Neural progenitor cell (in vitro differentiated cells): ENCODE measurements around the gene NAGK. TPM values are rescaled to one million over a fixed set of nuclear protein-coding genes. Genes with fewer than 3 reads are reported as not detected.

Experiments used
- DNase-seq: peaks from one replicate; pipeline ENCODE4 v3.0.0-alpha.2; 2016; ENCODE audit warnings: low spot score
- H2AFZ ChIP-seq: fragments of 200-600 bp; sonication (generic); replicated peaks from 2 replicates; pipeline ENCODE4 v1.6.1; 2016; ENCODE audit warnings: antibody characterized with exemption
- H3F3A ChIP-seq: fragments of 200-600 bp; sonication (generic); 2 replicates; pipeline ENCODE4 v1.6.1; 2016; ENCODE audit warnings: antibody characterized with exemption, low read depth
- H3K27ac ChIP-seq: fragments of 200-600 bp; sonication (generic); 2 replicates; pipeline ENCODE4 v1.5.1; 2016; ENCODE audit warnings: mild to moderate bottlenecking
- H3K27me3 ChIP-seq: fragments of 200-600 bp; sonication (generic); 2 replicates; pipeline ENCODE4 v1.6.1; 2016; ENCODE audit warnings: mild to moderate bottlenecking, moderate library complexity
- H3K36me3 ChIP-seq: fragments of 200-600 bp; sonication (generic); 2 replicates; pipeline ENCODE4 v1.5.1; 2016
- H3K4me1 ChIP-seq: fragments of 200-600 bp; sonication (generic); 2 replicates; pipeline ENCODE4 v1.6.1; 2016; ENCODE audit warnings: mixed run types
- H3K4me2 ChIP-seq: fragments of 200-600 bp; sonication (generic); 2 replicates; pipeline ENCODE4 v1.6.1; 2016
- H3K4me3 ChIP-seq: fragments of 200-600 bp; sonication (generic); 2 replicates; pipeline ENCODE4 v1.5.1; 2016
- H3K79me2 ChIP-seq: fragments of 200-600 bp; sonication (generic); 2 replicates; pipeline ENCODE4 v1.6.1; 2016; ENCODE audit warnings: low read depth
- H3K9ac ChIP-seq: fragments of 200-600 bp; sonication (generic); 2 replicates; pipeline ENCODE4 v1.6.1; 2016
- H3K9me3 ChIP-seq: fragments of 200-600 bp; sonication (generic); 2 replicates; pipeline ENCODE4 v1.5.1; 2016; ENCODE audit warnings: low read depth
- H4K20me1 ChIP-seq: fragments of 200-600 bp; sonication (generic); 2 replicates; pipeline ENCODE4 v1.6.1; 2016; ENCODE audit warnings: low read depth
- H3K27ac Mint-ChIP-seq: 3 replicates; pipeline ENCODE4 v1.8.0; 2021; ENCODE audit warnings: mixed read lengths
- H3K27me3 Mint-ChIP-seq: 2 replicates; pipeline ENCODE4 v1.8.0; 2022; ENCODE audit warnings: low read depth, mild to moderate bottlenecking, inconsistent platforms, moderate library complexity, mixed read lengths; ENCODE audit not compliant: insufficient read depth
- H3K36me3 Mint-ChIP-seq: 3 replicates; pipeline ENCODE4 v1.8.0; 2021; ENCODE audit warnings: mixed read lengths
- H3K4me1 Mint-ChIP-seq: 3 replicates; pipeline ENCODE4 v1.8.0; 2021; ENCODE audit warnings: mixed read lengths
- H3K4me3 Mint-ChIP-seq: 3 replicates; pipeline ENCODE4 v1.8.0; 2021; ENCODE audit warnings: mild to moderate bottlenecking, moderate library complexity, mixed read lengths
- H3K9me3 Mint-ChIP-seq: 3 replicates; pipeline ENCODE4 v1.8.0; 2020; ENCODE audit warnings: mixed read lengths
- CTCF ChIP-seq: fragments of 200-600 bp; sonication (generic); IDR thresholded peaks from 2 replicates; pipeline ENCODE4 v1.5.1; 2017; ENCODE audit warnings: antibody characterized with exemption, mild to moderate bottlenecking
- EZH2 ChIP-seq: fragments of 200-600 bp; sonication (generic); IDR thresholded peaks from 2 replicates; pipeline ENCODE4 v1.6.1; 2017; ENCODE audit warnings: antibody characterized with exemption, mild to moderate bottlenecking, moderate library complexity
- EZH2phosphoT487 ChIP-seq: fragments of 200-600 bp; sonication (generic); IDR thresholded peaks from 2 replicates; pipeline ENCODE4 v1.6.1; 2017; ENCODE audit warnings: antibody characterized with exemption
- total RNA-seq: library from RNA; depleted of rRNA; stranded (reverse); fragments of >200 nt; gene quantifications from 2 replicates; pipeline ENCODE4 v1.2.3, GENCODE V29; 2015; ENCODE audit warnings: low replicate concordance

NAGK gene
- total RNA-seq, 1 donor from 2014 or later = 18.4 TPM

- Mint-ChIP-seq H3K4me3 (no peak overlapping the region), H3K36me3 (no peaks in the 10 kb centered on the region), H3K9me3 (no peaks in the 10 kb centered on the region), H3K27me3 (peaks cover 9% of the 10 kb centered on the region), H3K27ac (no peak overlapping the region), H3K4me1 (no peaks in the 10 kb centered on the region)
- no peaks in the 10 kb centered on the region for H4K20me1 ChIP-seq
- TF ChIP-seq EZH2 = no peak
- no peak for TF ChIP-seq EZH2phosphoT487
- no peak for TF ChIP-seq CTCF
- H3K79me2 ChIP-seq = no peaks in the 10 kb centered on the region
- H3K9me3 ChIP-seq = no peaks in the 10 kb centered on the region
- no peaks in the 10 kb centered on the region for H3K4me1 ChIP-seq
- H3K36me3 ChIP-seq = no peaks in the 10 kb centered on the region
- no peak overlapping the region for H2AFZ ChIP-seq
- H3K27ac ChIP-seq = no peak overlapping the region
- no peak for DNase-seq
- no peak overlapping the region for H3K4me3 ChIP-seq
- no peak overlapping the region for H3K4me2 ChIP-seq
- no peaks in the 10 kb centered on the region for H3F3A ChIP-seq
- H3K27me3 ChIP-seq = peaks cover 40% of the 10 kb centered on the region
- H3K9ac ChIP-seq = no peak overlapping the region
Observed at GRCh38 chr2:71060211-71060610, 8.2 kb upstream of the NAGK start.

GRCh38 chr2:71060871-71061270 is 7.6 kb upstream of the NAGK start:
- H3K4me3 Mint-ChIP-seq = no peak overlapping the region
- no peak overlapping the region for H3K27ac Mint-ChIP-seq
- H3K36me3 Mint-ChIP-seq = no peaks in the 10 kb centered on the region
- H4K20me1 ChIP-seq = no peaks in the 10 kb centered on the region
- no peaks in the 10 kb centered on the region for H3K9me3 ChIP-seq
- H3K9me3 Mint-ChIP-seq = no peaks in the 10 kb centered on the region
- no peaks in the 10 kb centered on the region for H3K4me1 ChIP-seq
- no peak overlapping the region for H3K4me3 ChIP-seq
- no peak overlapping the region for H3K4me2 ChIP-seq
- TF ChIP-seq EZH2phosphoT487 = no peak
- no peak for TF ChIP-seq CTCF
- TF ChIP-seq EZH2 = no peak
- no peaks in the 10 kb centered on the region for H3F3A ChIP-seq
- H3K27me3 ChIP-seq = peaks cover 40% of the 10 kb centered on the region
- H3K27ac ChIP-seq = no peak overlapping the region
- no peak overlapping the region for H3K9ac ChIP-seq
- peaks cover 7% of the 10 kb centered on the region for H3K27me3 Mint-ChIP-seq
- no peak for DNase-seq
- no peak overlapping the region for H2AFZ ChIP-seq
- H3K79me2 ChIP-seq = no peaks in the 10 kb centered on the region
- no peaks in the 10 kb centered on the region for H3K36me3 ChIP-seq
- no peaks in the 10 kb centered on the region for H3K4me1 Mint-ChIP-seq

- Histone ChIP-seq H3K4me2 (no peak overlapping the region), H3K27ac (no peak overlapping the region), H3K27me3 (peaks cover 40% of the 10 kb centered on the region), H3K4me3 (no peak overlapping the region), H3F3A (no peaks in the 10 kb centered on the region), H3K4me1 (peaks cover 5% of the 10 kb centered on the region), H3K9ac (no peak overlapping the region), H3K79me2 (no peaks in the 10 kb centered on the region), H2AFZ (no peak overlapping the region), H3K36me3 (no peaks in the 10 kb centered on the region), H3K9me3 (no peaks in the 10 kb centered on the region), H4K20me1 (no peaks in the 10 kb centered on the region)
- Mint-ChIP-seq H3K36me3 (no peaks in the 10 kb centered on the region), H3K4me1 (peaks cover 5% of the 10 kb centered on the region), H3K27ac (no peak overlapping the region), H3K4me3 (no peak overlapping the region), H3K9me3 (no peaks in the 10 kb centered on the region), H3K27me3 (peaks cover 9% of the 10 kb centered on the region)
- no peak for DNase-seq
- TF ChIP-seq EZH2 (no peak), CTCF (no peak), EZH2phosphoT487 (no peak)
Observed at GRCh38 chr2:71063216-71063615, 5.2 kb upstream of the NAGK start.
